AG04449 (cell line): ENCODE data around the gene BICD2.

ENCODE experiments used
- CTCF ChIA-PET: fragments of 350-600 bp; formaldehyde crosslinking; extraction: SDS; loops from one replicate; lab custom pipeline; 2021; ENCODE audit warnings: antibody characterized with exemption; lab: Yijun Ruan, JAX
- POLR2A ChIA-PET: fragments of 400-600, 350-600 bp; formaldehyde crosslinking; extraction: SDS; loops from one replicate; lab custom pipeline; 2020; ENCODE audit warnings: antibody characterized with exemption, inconsistent platforms; lab: Yijun Ruan, JAX
- DNase-seq: peaks from one replicate; pipeline ENCODE4 v3.0.0-alpha.2; 2010; ENCODE audit warnings: low read depth, low spot score
- H3K4me3 ChIP-seq: 2 replicates; pipeline ENCODE4 v1.5.1; 2011; ENCODE audit warnings: low read depth, mild to moderate bottlenecking, control low read depth, low read length
- CTCF ChIP-seq: IDR thresholded peaks from one replicate; pipeline ENCODE4 v1.5.1; 2011; ENCODE audit warnings: mild to moderate bottlenecking, moderate library complexity, low read length, control low read depth, inconsistent platforms; ENCODE audit not compliant: insufficient read depth; ENCODE audit errors: missing control alignments

The BICD2 gene

GRCh38 chr9:92668746-92669526 is 95.7 kb downstream of the BICD2 start:
- no peak for DNase-seq
- no peak for TF ChIP-seq CTCF
- ChIA-PET CTCF (no interaction called here), POLR2A (no interaction called here)
- H3K4me3 ChIP-seq, result peak overlapping the region; percentile 98

- ChIA-PET CTCF (interaction anchor here (0.9 to 1.7 kb wide), 2 partner anchors 13 to 124 kb away, joined by 3 to 5 read pairs; no protein-coding TSS in a partner anchor), POLR2A (no interaction called here)
- no peak for DNase-seq
- TF ChIP-seq CTCF, result no peak
- no peak overlapping the region for H3K4me3 ChIP-seq
These were observed 97.6 kb downstream of the BICD2 start for GRCh38 chr9:92666912-92667532.

- TF ChIP-seq CTCF, result no peak
- H3K4me3 ChIP-seq, result no peak overlapping the region
- POLR2A ChIA-PET, result no interaction called here
- DNase-seq, result no peak
- CTCF ChIA-PET, result interaction anchor here (1.6 to 1.7 kb wide), 2 partner anchors 98 to 125 kb away, joined by 4 to 5 read pairs; partner anchors contain the start of gene BICD2
These were observed 98.4 kb downstream of the BICD2 start for GRCh38 chr9:92666236-92666635.

GRCh38 chr9:92665836-92666235 is 98.8 kb downstream of the BICD2 start:
- ChIA-PET POLR2A (no interaction called here), CTCF (interaction anchor here (1.6 to 1.7 kb wide), 2 partner anchors 99 to 125 kb away, joined by 4 to 5 read pairs; partner anchors contain the start of gene BICD2)
- no peak for TF ChIP-seq CTCF
- no peak overlapping the region for H3K4me3 ChIP-seq
- no peak for DNase-seq

- no peak overlapping the region for H3K4me3 ChIP-seq
- ChIA-PET POLR2A (no interaction called here), CTCF (interaction anchor here (1.4 to 1.6 kb wide), 2 partner anchors 100 to 127 kb away, joined by 4 to 5 read pairs; partner anchors contain the start of gene BICD2)
- no peak for TF ChIP-seq CTCF
- DNase-seq, result no peak
These were observed 100.1 kb downstream of the BICD2 start for GRCh38 chr9:92664394-92665152.
